ENCODE measurements around the gene SNAPC5. TPM values are rescaled to one million over a fixed set of nuclear protein-coding genes. Genes with fewer than 3 reads are reported as not detected.
A peak's percentile ranks its signal among the peaks of the same experiment; 100 is the strongest.

SNAPC5 gene, protein sequence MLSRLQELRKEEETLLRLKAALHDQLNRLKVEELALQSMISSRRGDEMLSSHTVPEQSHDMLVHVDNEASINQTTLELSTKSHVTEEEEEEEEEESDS
- 10 to 100 TPM; 43.3 to 49.1 TPM for total RNA-seq

GRCh38 chr15:66497502-66498455 is at the start of gene SNAPC5:
Gene SNAPC5 (minus strand): TSS chr15:66497762. CDS start chr15:66497731, 31 bp downstream.
- peaks cover 60% of the 10 kb centered on the region for H3K4me1 Mint-ChIP-seq
- no peaks in the 10 kb centered on the region for H3K27me3 Mint-ChIP-seq
- H3K4me3 Mint-ChIP-seq, result peak within 1 kb of the TSS; percentile 94
- H3K9me3 Mint-ChIP-seq, result no peaks in the 10 kb centered on the region
- DNase-seq, result peak; percentile 99
- H3K27ac Mint-ChIP-seq, result peak within 1 kb of the TSS; percentile 97
- H3K36me3 Mint-ChIP-seq, result peaks cover 80% of the 10 kb centered on the region

GRCh38 chr15:66545255-66545654 is 47.7 kb upstream of the SNAPC5 start:
- no peak overlapping the region for H3K4me3 Mint-ChIP-seq
- DNase-seq, result no peak
- H3K36me3 Mint-ChIP-seq, result peaks cover 21% of the 10 kb centered on the region
- no peaks in the 10 kb centered on the region for H3K27me3 Mint-ChIP-seq
- H3K4me1 Mint-ChIP-seq, result no peaks in the 10 kb centered on the region
- H3K27ac Mint-ChIP-seq, result no peak overlapping the region
- no peaks in the 10 kb centered on the region for H3K9me3 Mint-ChIP-seq

DNA sequence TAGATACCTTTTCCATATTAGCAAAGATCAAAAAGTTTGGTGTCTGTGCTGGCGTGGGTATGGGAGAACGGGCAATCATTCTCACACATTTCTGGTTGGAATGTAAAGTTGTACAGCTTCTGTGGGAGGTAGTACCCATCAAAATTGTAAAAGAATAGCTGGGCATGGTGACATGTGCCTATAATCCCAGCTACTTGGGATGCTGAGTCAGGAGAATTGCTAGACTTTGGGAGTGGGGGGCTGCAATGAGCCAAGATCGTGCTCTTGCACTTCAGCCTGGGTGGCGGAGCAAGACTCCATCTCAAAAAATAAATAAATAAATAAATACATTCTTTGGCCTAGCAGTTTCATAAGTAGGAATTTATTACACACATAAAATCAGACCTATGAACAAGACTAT is 45.3 kb upstream of the SNAPC5 start:
- no peak overlapping the region for H3K27ac Mint-ChIP-seq
- no peak for DNase-seq
- H3K27me3 Mint-ChIP-seq, result no peaks in the 10 kb centered on the region
- no peaks in the 10 kb centered on the region for H3K4me1 Mint-ChIP-seq
- no peaks in the 10 kb centered on the region for H3K9me3 Mint-ChIP-seq
- H3K4me3 Mint-ChIP-seq, result no peak overlapping the region
- H3K36me3 Mint-ChIP-seq, result peaks cover 30% of the 10 kb centered on the region

DNA sequence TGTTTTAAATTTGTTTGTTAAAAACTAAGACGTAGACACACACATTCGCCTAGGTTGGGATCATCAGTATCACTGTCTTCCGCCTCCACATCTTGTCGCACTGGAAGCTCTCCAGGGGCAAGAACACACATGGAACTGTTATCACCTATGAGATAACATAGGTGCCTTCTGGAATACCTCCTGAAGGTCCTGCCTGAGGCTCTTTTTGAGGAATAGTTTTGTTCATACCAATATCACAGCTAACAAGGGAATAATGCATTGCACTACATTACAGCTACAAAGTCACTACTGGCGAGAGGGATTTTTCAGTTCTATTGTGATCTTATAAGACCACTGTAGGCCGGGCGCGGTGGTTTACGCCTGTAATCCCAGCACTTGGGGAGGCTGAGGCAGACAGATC is 37.5 kb upstream of the SNAPC5 start:
- peaks cover 29% of the 10 kb centered on the region for H3K36me3 Mint-ChIP-seq
- no peaks in the 10 kb centered on the region for H3K9me3 Mint-ChIP-seq
- no peaks in the 10 kb centered on the region for H3K4me1 Mint-ChIP-seq
- H3K27me3 Mint-ChIP-seq, result no peaks in the 10 kb centered on the region
- H3K27ac Mint-ChIP-seq, result no peak overlapping the region
- H3K4me3 Mint-ChIP-seq, result no peak overlapping the region
- no peak for DNase-seq

GRCh38 chr15:66524838-66525237 is 27.3 kb upstream of the SNAPC5 start:
- H3K36me3 Mint-ChIP-seq, result peaks cover 31% of the 10 kb centered on the region

GRCh38 chr15:66523926-66524325 is 26.4 kb upstream of the SNAPC5 start:
- peaks cover 27% of the 10 kb centered on the region for H3K36me3 Mint-ChIP-seq

More at GRCh38 chr15:66524838-66525237, 27.3 kb upstream of the SNAPC5 start:
- Mint-ChIP-seq H3K4me1 (no peaks in the 10 kb centered on the region), H3K4me3 (no peak overlapping the region), H3K27me3 (no peaks in the 10 kb centered on the region), H3K9me3 (no peaks in the 10 kb centered on the region), H3K27ac (no peak overlapping the region)
- no peak for DNase-seq

DNA sequence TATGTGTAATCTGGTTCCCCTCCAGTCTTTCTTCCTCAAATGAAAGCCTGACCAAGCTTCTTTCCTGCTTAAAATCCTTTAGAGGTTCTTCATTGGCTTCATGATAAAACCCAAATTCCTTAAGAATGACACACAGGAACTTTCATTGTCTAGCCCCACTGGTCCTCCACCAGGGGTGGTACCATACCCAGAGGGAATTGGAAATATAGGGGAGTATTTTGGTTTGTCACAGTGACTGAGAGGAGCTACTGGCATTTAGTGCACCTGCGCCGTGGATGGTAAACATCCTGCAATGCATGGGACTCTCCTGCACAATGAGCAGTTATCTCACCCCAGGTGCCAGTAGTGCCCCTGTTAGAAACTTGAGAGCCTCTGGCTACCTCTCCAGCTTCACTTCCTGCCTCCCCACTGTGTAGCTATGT is 18.4 kb upstream of the SNAPC5 start:
- no peak for DNase-seq
- H3K9me3 Mint-ChIP-seq, result no peaks in the 10 kb centered on the region
- no peaks in the 10 kb centered on the region for H3K27me3 Mint-ChIP-seq
- peaks cover 22% of the 10 kb centered on the region for H3K36me3 Mint-ChIP-seq
- H3K4me3 Mint-ChIP-seq, result no peak overlapping the region
- H3K27ac Mint-ChIP-seq, result no peak overlapping the region
- H3K4me1 Mint-ChIP-seq, result no peaks in the 10 kb centered on the region

More at GRCh38 chr15:66523926-66524325, 26.4 kb upstream of the SNAPC5 start:
- Mint-ChIP-seq H3K9me3 (no peaks in the 10 kb centered on the region), H3K4me1 (no peaks in the 10 kb centered on the region), H3K4me3 (no peak overlapping the region), H3K27me3 (no peaks in the 10 kb centered on the region), H3K27ac (no peak overlapping the region)
- no peak for DNase-seq

- Mint-ChIP-seq H3K36me3 (peaks cover 26% of the 10 kb centered on the region), H3K27me3 (no peaks in the 10 kb centered on the region)
Measured at GRCh38 chr15:66514586-66514985, 17.0 kb upstream of the SNAPC5 start.

GRCh38 chr15:66508293-66508883 is 10.8 kb upstream of the SNAPC5 start:
- Mint-ChIP-seq H3K9me3 (no peaks in the 10 kb centered on the region), H3K4me3 (no peak overlapping the region), H3K27ac (no peak overlapping the region), H3K36me3 (peaks cover 33% of the 10 kb centered on the region), H3K27me3 (peaks cover 4% of the 10 kb centered on the region), H3K4me1 (peaks cover 19% of the 10 kb centered on the region)
- no peak for DNase-seq

More at GRCh38 chr15:66514586-66514985, 17.0 kb upstream of the SNAPC5 start:
- Mint-ChIP-seq H3K27ac (no peak overlapping the region), H3K9me3 (no peaks in the 10 kb centered on the region), H3K4me1 (no peaks in the 10 kb centered on the region), H3K4me3 (no peak overlapping the region)
- DNase-seq, result no peak

- peak overlapping the region; percentile 100 for H3K4me3 Mint-ChIP-seq
- H3K9me3 Mint-ChIP-seq, result no peaks in the 10 kb centered on the region
- H3K27ac Mint-ChIP-seq, result peak overlapping the region; percentile 100
- no peak for DNase-seq
- peaks cover 58% of the 10 kb centered on the region for H3K36me3 Mint-ChIP-seq
- H3K27me3 Mint-ChIP-seq, result peaks cover 4% of the 10 kb centered on the region
- H3K4me1 Mint-ChIP-seq, result peaks cover 38% of the 10 kb centered on the region
Measured at GRCh38 chr15:66505818-66506217, 8.3 kb upstream of the SNAPC5 start.

DNA sequence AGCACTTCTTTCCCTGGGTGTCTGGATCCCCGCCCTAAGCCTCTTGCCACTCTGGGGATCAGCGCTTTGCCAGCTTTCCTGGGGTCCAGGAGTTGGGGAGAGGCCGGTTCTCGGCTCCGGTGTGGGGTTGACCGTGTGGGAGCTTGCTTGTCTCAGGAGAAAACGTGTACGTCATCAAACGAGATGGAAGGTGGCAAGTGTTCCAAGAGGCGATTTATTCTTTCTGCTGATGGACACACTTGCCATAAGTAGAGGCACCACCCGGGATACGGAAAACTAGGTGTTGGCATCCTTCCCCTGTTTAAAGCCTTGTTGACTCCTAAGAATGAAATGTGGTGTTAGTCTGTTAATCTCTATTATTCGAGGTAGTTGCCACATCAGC is 7.9 kb upstream of the SNAPC5 start:
- H3K36me3 Mint-ChIP-seq, result peaks cover 58% of the 10 kb centered on the region
- H3K4me3 Mint-ChIP-seq, result peak overlapping the region; percentile 100
- DNase-seq, result no peak
- H3K27ac Mint-ChIP-seq, result peak overlapping the region; percentile 100
- peaks cover 4% of the 10 kb centered on the region for H3K27me3 Mint-ChIP-seq
- H3K4me1 Mint-ChIP-seq, result peaks cover 38% of the 10 kb centered on the region
- no peaks in the 10 kb centered on the region for H3K9me3 Mint-ChIP-seq

- Mint-ChIP-seq H3K4me3 (peak within 1 kb of the TSS; percentile 100), H3K27me3 (peaks cover 4% of the 10 kb centered on the region), H3K36me3 (peaks cover 64% of the 10 kb centered on the region), H3K27ac (peak within 1 kb of the TSS; percentile 100), H3K9me3 (no peaks in the 10 kb centered on the region), H3K4me1 (peaks cover 41% of the 10 kb centered on the region)
- DNase-seq, result peak; percentile 80
Measured at GRCh38 chr15:66504563-66505429, 7.2 kb upstream of the SNAPC5 start, which contains the start of the genes RPL4 and ZWILCH. Gene RPL4 (minus strand): TSS chr15:66504855. CDS start chr15:66504790, 65 bp downstream. Gene ZWILCH (plus strand): TSS chr15:66505326. CDS start chr15:66505339, 13 bp downstream.

- peaks cover 65% of the 10 kb centered on the region for H3K36me3 Mint-ChIP-seq
Measured at GRCh38 chr15:66503780-66504562, 6.4 kb upstream of the SNAPC5 start.

More at GRCh38 chr15:66503780-66504562, 6.4 kb upstream of the SNAPC5 start:
- H3K4me3 Mint-ChIP-seq, result peak overlapping the region; percentile 100
- H3K27me3 Mint-ChIP-seq, result peaks cover 4% of the 10 kb centered on the region
- H3K4me1 Mint-ChIP-seq, result peaks cover 44% of the 10 kb centered on the region
- H3K27ac Mint-ChIP-seq, result peak overlapping the region; percentile 100
- no peak for DNase-seq
- no peaks in the 10 kb centered on the region for H3K9me3 Mint-ChIP-seq

All from activated naive CD8-positive, alpha-beta T cell treated with anti-CD3 and anti-CD28 coated beads for 36 hours (primary cell).